RWPE2 (cell line): Measurements from ENCODE around the gene CACNG7.

Experiments used
- ATAC-seq: fragments of 200-7000 bp; cut with Tn5 transposase; 3 replicates; pipeline ENCODE4 v1.9.1; 2021; ENCODE audit warnings: low read depth
- DNase-seq: peaks from one replicate; pipeline ENCODE4 v3.0.0-alpha.2; 2020; ENCODE audit warnings: low spot score
- H3K27ac ChIP-seq: fragments of 450-650 bp; 2 replicates; pipeline ENCODE4 v1.5.1; 2017; ENCODE audit warnings: mild to moderate bottlenecking; ENCODE audit not compliant: poor library complexity, severe bottlenecking
- H3K27me3 ChIP-seq: fragments of 250-450 bp; sonication (Bioruptor Pico); 2 replicates; pipeline ENCODE4 v1.5.1; 2021; ENCODE audit warnings: mild to moderate bottlenecking, moderate library complexity; ENCODE audit not compliant: insufficient read depth, poor library complexity, severe bottlenecking
- H3K36me3 ChIP-seq: fragments of 250-450 bp; sonication (Bioruptor Pico); 2 replicates; pipeline ENCODE4 v1.5.1; 2020; ENCODE audit warnings: low read depth, mild to moderate bottlenecking, moderate library complexity
- H3K4me1 ChIP-seq: fragments of 250-450 bp; sonication (Bioruptor Pico); 2 replicates; pipeline ENCODE4 v1.5.1; 2021; ENCODE audit warnings: mild to moderate bottlenecking, moderate library complexity; ENCODE audit not compliant: insufficient read depth, poor library complexity, severe bottlenecking
- H3K4me3 ChIP-seq: fragments of 250-450 bp; sonication (Bioruptor Pico); 2 replicates; pipeline ENCODE4 v1.5.1; 2021; ENCODE audit warnings: mild to moderate bottlenecking, moderate library complexity; ENCODE audit not compliant: severe bottlenecking
- H3K9me3 ChIP-seq: fragments of 250-450 bp; sonication (Bioruptor Pico); 2 replicates; pipeline ENCODE4 v1.5.1; 2021; ENCODE audit warnings: mild to moderate bottlenecking, moderate library complexity; ENCODE audit not compliant: severe bottlenecking
- CTCF ChIP-seq: fragments of 450-650 bp; IDR thresholded peaks from one replicate; pipeline ENCODE4 v1.5.1; 2017; ENCODE audit warnings: mild to moderate bottlenecking, moderate library complexity; ENCODE audit not compliant: poor library complexity, severe bottlenecking

Gene CACNG7

GRCh38 chr19:53875602-53876325, 33.3 kb upstream of the CACNG7 start:
- TF ChIP-seq CTCF: no peak
- Histone ChIP-seq H3K4me3 (no peak overlapping the region), H3K9me3 (no peaks in the 10 kb centered on the region), H3K36me3 (peaks cover 33% of the 10 kb centered on the region), H3K4me1 (no peaks in the 10 kb centered on the region), H3K27ac (no peak overlapping the region), H3K27me3 (no peaks in the 10 kb centered on the region)
- ATAC-seq (no peak), DNase-seq (no peak)

DNA sequence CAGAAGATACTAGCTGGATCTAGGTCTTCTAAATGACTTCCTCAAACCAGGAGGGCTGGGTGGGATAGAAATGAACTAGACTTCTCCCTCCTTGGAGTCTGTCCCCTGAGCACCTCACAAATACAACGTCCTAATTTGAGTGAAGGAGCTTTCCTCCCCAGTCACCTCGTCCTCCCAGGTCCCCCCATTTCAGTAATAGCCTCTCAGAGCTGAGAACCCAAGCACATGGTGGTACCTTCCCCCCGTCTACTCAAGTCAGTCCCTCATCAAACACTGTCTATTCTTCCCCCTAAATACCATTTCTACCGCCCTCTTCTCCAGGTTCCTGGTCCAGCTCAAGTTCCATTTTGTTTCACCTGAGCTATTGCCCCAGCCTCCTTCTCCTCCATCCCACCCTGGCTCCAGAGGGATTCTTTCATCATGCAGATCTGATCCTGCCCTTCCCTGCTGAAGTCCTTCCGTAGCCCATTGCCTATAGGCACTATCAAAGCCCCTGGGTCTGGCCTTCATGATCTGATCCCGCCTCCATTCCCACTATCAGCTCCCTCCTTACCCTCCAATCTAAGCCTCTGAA, 32.3 kb upstream of the CACNG7 start:
- H3K9me3 ChIP-seq: no peaks in the 10 kb centered on the region
- no peak for TF ChIP-seq CTCF
- H3K4me3 ChIP-seq: no peak overlapping the region
- peaks cover 23% of the 10 kb centered on the region for H3K36me3 ChIP-seq
- no peak overlapping the region for H3K27ac ChIP-seq
- H3K27me3 ChIP-seq: peaks cover 5% of the 10 kb centered on the region
- no peak for DNase-seq
- H3K4me1 ChIP-seq: no peaks in the 10 kb centered on the region
- no peak for ATAC-seq

DNA sequence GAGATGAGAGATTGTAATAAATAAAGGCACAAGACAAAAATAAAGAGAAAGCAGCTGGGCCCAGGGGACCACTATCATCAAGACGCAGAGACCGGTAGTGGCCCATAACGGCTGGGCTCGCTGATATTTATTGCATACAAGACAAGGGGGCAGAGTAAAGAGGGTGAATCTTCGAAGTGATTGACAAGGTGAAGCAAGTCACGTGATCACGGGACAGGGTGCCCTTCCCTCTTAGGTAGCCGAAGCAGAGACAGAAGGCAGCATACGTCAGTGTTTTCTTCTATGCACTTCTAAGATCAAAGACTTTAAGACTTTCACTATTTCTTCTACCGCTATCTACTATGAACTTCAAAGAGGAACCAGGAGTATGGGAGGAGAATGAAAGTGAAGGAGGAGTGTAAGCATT, 31.7 kb upstream of the CACNG7 start:
- H3K27me3 ChIP-seq: peaks cover 11% of the 10 kb centered on the region
- H3K4me1 ChIP-seq: no peaks in the 10 kb centered on the region
- no peak overlapping the region for H3K4me3 ChIP-seq
- peaks cover 18% of the 10 kb centered on the region for H3K36me3 ChIP-seq
- DNase-seq: no peak
- TF ChIP-seq CTCF: no peak
- H3K27ac ChIP-seq: no peak overlapping the region
- ATAC-seq: no peak
- H3K9me3 ChIP-seq: no peaks in the 10 kb centered on the region

GRCh38 chr19:53878776-53879139, 30.3 kb upstream of the CACNG7 start:
- ATAC-seq (no peak; the same call in 2 of the 3 replicates), DNase-seq (no peak)
- Histone ChIP-seq H3K36me3 (peaks cover 11% of the 10 kb centered on the region), H3K9me3 (no peaks in the 10 kb centered on the region), H3K4me1 (no peaks in the 10 kb centered on the region), H3K27ac (no peak overlapping the region), H3K4me3 (peak overlapping the region; percentile 33), H3K27me3 (peaks cover 21% of the 10 kb centered on the region)
- no peak for TF ChIP-seq CTCF
